Stimulated activated CD8-positive, alpha-beta memory T cell treated with anti-CD3 and anti-CD28 coated beads, Interleukin-7, amount 100 ng/mL, for 4 hours (primary cell): ENCODE data around the gene HIPK2.
"Not testable (repeated sequence)": the region's sequence is repeated elsewhere in the genome, so short reads cannot be mapped to it uniquely, and the experiment has no call there.

Source experiments
- DNase-seq, 2 donors: peaks; one replicate each; pipeline ENCODE4 v3.0.0-alpha.2; 2020; ENCODE audit warnings: low read depth in 2 of 2

HIPK2 gene

DNA sequence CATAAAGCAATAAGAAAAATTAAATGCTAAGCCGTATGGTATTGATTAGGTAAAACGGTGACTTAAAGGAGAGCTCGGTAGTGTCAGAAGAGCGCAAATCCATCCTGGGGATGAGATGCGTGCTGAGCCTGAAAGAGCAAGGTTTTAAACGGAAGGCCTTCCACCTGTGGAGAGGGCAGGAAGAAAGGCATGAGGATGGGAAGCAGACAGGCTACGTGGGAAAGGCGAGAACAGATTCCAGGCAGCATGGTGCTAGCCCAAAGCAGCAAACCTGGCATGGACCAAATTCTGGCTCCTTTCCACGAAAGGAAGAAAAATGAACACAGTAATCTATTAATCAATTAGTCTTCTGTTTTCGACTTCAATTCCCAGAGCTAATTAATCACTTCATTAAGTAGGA is 103.5 kb downstream of the HIPK2 start:
- no peak for DNase-seq

DNA sequence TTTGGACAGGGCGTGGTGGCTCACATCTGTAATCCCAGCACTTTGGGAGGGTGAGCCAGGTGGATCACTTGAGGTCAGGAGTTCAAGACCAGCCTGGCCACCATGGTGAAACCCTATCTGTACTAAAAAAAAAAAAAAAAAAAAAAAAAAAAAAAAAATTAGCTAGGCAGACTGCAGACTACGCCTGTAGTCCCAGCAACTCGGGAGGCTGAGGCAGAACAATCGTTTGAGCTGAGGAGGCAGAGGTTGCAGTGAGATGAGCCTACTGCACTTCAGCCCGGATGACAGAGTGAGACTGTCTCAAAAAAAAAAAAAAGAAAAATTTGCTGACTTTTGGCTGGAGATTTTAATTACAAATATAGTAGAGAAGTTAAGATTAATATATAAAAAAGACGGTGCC is 104.0 kb downstream of the HIPK2 start:
- no peak for DNase-seq

DNA sequence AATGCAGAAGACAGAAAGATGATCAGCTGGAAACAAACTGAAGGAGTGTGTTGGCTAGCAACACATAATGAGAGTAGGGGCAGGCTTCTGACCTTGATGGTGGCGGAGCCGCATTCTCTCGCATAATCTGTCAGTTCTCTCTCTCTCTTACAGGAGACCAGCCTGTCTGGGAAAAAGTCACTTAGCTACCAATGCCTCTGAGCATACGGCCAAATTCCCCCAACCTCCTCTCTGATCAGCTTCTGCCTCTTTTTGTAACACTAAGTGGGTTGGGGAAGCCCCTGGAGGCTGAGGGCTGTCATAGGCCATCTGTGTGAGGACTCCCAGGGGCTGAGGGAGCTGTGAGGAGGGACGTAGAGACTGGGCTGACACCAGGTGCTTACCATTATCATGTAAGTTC is 104.6 kb downstream of the HIPK2 start:
- no peak for DNase-seq

DNA sequence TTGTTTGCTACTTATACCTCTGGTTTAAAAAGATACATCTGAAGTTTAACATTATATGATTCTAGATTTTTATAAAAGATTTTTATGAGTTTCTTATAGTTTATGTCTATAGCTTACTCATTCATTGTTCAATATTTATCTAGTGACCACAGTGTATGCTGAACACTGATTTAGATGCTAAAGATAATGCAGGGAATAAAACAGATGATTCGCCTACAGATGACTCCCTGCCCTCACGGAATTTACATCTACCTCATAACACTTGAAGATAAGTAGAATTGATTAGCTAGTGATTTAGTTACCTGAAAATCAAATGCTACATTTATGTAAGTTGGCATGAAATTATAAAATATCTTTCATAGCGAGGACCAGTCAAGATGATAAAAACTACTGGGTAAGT is 105.8 kb downstream of the HIPK2 start:
- no peak for DNase-seq

DNA sequence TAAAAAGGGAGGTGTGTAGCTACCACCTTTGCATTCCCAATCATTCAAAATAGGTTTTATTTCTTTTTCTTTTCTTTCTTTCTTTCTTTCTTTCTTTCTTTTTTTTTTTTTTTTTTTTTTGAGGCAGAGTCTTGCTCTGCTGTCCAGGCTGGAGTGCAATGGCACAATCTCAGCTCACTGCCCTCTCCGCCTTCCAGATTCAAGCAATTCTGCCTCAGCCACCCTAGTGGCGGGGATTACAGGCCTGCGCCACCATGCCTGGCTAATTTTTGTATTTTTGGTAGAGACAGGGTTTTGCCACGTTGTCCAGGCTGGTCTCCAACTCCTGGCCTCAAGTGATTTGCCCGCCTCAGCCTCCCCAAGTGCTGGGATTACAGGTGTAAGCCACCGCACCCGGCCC is 107.1 kb downstream of the HIPK2 start:
- DNase-seq: not testable (repeated sequence)

DNA sequence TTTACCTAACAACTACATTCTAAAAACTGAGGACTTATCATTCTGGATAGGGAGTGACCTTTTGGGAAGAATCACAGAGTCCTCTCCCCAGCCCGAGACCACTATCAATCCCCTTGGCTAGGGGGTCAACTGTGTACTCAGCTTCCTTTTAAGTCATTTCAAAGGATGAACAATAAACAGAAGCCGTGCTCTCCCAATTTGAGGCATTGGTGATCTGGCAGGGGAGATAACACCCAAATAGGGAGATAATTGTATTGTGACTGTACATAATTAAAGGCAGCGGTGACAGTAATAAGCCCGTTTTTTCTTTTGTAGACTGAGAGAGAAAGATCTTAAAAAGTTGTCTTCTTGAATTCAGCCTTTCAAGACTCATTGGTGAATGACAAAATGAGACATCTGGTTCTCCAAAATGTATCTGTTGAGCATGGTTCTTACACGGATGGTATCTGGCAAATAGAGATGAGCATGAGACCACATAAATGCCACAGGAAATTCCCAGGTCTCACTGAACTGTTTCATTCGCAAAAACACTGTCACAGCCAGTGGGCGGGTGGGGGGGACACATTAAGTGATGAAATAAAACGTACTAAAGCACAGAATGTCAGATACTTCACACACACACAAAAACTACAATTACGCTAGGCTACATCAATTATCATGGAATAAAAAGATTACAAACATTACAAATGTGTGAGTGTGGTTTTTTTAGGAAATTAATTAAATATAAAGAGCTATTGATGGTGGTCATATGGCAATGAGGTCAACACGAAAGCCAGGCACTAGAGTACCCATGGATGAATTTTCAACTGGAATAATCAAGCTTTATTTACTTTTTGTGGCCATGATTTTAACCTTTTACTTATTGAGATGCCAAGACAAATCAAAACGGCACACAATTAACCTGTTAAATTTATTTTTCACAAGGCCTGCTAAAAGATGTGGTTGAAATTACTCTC is 108.4 kb downstream of the HIPK2 start:
- DNase-seq: no peak

DNA sequence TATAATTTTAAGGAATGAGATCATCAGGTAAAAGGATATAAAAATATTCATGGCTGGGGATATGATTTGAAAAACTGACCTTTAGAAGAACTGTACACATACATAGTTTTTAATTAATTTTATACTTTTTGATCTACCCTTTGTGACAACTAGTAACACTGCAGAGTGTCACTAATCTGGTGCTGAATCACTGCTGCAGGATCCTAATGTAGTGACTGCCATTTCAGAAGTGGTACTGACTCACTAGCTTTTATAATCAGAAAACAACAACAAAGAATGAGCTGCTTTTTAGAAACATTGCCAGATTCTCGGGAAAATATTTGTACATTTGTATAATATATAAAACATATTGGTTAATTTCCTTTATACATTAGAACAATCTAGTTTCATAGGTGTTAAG is 110.4 kb downstream of the HIPK2 start:
- DNase-seq: no peak

DNA sequence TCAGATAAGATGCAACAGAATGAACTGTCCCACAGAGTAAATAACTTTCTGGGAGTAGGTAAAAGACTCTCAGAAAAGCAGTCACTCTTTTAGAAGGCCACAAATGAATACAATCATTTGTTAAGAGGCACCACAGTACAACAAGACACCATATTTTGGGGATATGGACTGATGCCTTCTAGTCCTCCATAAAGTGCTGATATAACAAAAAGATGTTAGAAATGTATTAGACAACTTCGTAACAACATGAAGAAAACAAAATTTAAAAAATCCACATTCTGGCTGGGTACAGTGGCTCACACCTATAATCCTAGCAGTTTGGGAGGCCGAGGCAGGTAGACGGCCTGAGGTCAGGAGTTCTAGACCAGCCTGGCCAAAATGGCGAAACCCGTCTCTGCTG is 111.3 kb downstream of the HIPK2 start:
- DNase-seq: no peak

DNA sequence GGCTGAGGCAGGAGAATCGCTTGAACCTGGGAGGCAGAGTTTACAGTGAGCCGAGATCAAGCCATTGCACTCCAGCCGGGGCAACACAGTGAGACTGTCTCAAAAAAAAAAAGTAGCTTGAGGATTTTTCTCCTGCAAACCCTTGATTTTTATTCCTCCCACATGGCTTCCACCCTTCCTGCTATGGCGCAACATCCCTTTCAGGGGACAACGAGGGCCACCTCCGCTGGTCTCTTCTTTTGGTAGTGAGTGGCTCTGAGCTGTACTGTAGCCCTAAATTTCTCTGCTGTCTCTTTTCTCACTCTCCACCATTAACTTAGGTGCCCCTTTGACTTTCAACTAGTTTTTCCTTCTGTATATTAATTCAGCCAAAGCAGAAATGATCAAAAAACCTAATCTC is 113.4 kb downstream of the HIPK2 start:
- no peak for DNase-seq

DNA sequence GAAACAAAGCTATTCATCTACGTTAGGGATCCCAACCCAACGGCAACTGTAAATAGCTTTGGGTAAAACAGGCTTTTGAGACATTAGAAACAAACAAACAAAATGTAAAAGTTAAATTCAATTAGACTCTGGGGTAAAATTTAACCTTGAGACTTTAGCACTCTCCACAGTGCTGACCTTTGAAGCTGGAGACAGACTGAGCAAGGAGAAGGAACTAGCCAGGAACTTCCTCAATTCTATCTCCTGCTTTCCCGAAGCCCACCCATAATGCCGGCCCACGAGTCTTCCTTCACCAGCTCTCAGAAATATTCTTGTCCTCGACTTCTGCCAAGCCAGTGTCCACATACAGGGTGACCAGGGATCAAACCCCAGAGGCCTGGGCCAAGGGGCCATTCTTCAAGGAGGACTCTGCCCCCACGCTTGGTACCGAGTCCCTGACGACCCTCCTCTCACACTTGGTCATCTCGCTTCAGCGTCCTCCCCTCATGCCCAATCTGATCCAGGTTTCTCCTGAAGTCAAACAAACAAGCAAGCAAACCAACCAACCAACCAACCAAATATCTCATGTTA is 114.1 kb downstream of the HIPK2 start:
- no peak for DNase-seq

DNA sequence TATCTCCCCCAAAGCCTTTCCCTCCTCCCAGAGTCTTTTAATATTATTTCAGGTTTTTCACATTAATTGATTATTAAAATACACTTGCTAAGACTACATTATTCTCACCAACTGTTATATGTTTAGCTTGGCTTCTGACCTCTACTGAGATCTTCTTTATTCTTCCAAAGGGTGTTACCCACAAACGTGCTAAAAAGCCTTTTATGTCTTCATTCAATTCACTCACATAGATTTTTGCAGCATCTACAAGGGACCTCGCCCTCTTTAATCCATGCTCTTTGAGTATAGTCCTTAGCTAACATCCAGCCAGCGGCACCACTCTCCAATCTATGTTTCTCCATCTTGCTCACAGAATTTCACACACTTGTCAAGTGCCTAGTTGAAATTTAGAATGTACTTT is 115.9 kb downstream of the HIPK2 start:
- DNase-seq: no peak

DNA sequence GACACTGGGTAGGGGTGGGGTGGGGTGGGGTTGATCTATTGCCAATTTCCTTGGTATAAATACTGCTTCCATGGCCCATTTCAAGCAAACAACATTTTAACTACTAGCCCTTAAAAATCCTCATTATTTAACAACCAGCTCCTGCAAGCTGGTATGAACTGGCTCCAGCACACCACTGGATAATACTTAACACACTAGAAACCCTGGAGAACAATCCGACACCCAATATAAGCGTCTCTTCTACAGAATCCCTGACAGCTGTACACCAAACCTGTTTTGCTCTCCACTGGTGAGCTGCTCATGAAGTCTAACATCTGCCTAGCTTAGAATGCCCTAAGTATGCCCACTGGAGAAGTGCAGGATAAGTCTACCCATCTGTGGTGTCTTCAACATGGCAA is 116.8 kb downstream of the HIPK2 start:
- no peak for DNase-seq

DNA sequence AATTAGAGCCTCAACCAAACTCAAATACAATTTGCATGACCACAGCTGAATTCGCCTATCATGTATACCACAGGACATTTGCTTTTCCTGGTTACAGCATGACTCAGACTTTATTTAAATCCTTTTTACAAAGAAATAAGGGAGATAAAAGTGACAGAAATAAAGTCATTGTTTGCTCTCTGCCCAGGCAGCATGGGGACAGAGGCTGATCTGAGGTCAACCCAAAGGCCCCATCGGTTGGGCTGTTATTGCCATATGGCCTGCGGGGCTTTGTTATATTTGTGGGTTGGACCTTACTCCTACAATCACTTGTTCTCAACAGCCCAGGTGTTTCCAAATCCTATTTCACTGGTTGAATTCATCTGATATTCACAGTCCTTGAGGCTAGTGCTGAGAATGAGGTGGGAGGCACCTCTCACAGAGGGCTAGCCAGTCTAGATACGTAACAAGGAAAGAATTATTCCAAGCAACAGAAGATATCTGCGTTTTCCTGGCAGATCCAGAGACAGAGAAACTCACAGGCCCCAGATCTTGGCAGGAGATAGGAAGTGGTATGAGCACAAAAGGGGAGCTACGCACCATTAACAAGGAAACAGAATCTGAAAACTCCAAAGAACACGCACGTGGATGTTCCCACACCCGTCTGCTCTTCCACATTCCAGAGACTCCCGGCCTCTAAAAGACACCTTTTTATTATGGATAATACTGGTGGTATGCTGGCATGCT is 117.3 kb downstream of the HIPK2 start:
- DNase-seq: no peak

DNA sequence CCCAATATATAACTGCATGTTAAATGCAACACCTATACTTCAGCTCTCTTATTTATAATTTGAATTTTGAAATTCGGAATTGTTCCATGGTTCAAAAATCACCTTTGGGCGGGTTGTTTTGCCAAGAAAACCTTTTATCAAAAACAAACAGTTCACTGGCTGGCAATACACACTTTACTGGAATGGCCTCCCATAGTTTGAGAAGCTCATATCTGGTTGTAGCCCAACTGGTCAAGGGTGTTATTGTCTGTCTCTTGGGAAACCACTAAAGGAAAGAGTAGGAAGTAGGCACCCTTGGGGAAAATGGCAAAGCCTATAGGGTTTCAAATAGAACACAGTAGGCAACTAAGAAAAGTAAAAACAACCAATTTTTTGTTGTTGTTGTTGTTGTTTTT is 117.9 kb downstream of the HIPK2 start:
- DNase-seq: no peak

DNA sequence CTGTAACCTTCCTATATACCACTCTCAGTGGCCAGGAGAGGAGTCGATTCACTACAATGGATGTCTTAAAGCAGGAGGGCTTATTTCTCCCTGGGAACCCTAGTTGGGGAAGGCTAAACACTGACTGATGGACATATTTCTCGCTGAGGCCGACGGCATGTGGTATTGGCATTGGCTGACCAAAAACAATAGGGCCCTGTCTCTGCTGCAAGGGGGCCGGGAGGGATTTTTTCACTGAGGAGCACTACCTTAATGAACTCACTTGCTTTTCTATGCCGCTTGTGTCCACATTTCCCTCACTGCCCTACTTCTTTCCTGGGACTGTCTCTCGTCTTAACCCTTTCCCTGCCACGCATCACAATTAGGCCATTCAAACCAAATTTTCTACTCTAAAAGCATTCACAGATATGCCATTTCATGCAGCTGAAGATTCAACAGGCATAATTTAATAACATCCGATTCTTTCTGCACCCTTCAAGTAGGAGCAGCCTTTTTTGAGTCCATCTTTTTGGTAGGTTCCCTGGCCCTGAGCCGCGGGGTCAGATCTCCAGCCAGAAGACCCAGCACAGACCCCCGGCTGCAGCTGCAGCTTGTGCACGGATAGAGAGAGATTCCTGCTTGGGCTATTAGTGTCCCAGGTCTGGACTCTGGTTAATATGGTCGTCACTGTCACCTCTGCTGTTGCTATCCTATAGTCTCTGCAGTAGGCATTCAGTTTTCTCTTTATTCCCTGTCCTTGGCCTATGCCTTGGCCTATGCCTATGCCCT is 118.7 kb downstream of the HIPK2 start:
- no peak for DNase-seq

DNA sequence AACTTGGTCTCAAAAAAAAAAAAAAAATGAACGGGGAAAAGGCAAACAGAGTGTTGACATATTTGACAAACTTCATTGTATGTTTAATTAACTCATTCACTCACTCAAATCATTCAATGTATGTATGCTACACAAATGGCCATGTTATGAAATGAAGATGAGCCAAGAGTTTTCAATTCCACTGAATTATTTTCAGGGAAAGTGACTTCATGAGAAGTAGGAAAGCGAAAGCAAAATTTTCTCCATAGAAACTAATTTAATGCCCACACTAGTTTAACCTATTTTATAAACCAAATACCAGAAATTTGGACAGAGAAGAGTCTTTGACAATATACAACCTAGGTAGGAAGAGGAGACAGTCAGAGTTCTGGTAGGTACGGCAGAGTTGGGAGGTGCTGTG is 119.5 kb downstream of the HIPK2 start:
- DNase-seq: no peak

DNA sequence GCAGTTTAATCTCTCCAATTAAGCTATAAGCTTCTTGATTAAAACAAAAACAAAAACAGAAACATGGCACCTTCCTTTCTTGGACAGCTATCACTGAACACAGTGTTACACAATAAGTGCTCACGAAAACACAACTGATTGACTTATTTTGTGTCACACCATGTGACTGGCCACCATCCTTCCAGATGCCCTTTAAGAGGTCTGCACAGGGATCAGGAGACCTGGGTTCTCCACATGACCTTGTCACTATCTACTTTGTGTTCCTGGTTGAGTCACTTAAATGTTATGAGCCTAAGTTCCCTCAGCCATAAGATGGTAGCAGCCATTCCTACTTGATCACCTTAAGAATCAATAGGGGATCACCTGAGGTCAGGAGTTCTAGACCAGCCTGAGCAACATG is 120.1 kb downstream of the HIPK2 start:
- no peak for DNase-seq

DNA sequence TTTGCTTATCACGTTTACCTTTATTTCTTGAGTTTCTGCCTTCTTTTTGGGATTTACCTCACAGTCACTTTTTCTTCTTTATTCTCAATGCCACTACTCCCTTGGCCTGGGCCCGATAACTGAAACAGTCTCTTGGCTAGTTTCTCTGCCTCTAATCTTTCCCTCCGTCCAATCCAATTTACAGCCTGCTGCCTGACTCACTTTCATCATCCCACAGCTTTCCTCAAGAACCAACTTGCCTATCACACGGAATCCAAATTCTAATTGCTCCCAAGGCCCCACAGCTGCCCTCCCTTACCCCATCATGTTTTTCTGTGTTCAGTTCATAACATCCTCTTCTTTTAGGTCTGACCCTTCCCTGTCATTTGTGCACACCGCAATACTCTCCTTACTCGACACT is 121.4 kb downstream of the HIPK2 start:
- no peak for DNase-seq

DNA sequence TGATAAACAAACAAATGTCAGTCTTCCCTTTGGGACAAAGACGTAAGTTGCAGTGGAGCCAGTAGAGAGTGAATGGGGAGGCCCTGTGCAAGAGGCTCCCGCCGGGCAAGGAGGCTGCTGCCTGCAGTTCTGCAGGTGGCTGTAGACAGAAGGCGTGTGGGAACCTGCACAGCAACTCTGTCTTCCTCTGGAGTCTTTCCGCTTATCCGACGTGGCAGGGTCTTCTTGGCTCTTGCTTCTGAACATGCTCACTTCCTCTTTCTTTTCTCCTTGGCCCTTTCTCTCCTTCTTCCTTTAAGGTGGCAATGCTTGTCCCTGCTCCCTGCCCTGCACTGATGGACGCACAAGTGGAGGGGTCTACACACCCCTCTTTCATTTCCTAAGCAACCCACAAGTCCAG is 122.5 kb downstream of the HIPK2 start:
- DNase-seq: no peak

DNA sequence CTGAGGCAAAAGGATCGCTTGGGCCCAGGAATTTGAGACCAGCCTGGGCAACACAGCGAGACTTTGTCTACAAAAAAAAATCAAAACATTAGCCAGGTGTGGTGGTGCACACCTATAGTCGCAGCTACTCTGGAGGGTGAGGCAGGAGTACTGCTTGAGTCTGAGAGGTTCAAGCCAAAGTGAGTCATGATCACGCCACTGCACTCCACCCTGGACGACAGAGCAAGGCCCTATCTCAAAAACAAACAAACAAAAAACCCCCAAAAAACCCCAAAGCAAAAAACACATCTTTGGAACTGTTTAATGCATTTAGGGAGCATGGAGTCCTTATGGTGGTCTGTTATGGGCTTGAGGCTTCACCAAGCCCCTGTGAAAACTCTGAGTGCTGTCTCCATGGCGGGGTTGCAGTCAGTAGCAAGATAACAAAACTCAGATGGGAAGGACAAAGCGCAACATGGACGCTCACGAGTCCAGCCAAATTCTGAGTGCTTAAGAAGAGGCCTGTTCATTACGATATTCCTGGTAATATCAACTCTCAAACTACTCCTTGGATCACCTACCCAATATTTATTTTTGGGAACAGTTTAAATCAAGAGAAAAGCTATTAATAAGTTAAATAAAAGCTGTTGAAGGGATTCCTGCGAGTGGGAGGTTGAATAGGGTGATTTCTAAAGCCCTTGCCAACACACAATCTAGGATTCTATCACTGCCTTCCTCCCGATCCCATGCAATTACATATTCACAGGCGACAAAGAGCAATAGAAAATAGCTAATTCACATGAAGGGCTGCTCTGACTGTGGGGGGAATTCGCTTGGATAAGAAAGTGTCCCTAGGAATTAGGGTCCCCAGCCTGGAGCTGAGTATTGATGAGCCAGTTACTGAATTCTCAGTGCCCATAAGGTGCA is 123.3 kb downstream of the HIPK2 start:
- DNase-seq: no peak

DNA sequence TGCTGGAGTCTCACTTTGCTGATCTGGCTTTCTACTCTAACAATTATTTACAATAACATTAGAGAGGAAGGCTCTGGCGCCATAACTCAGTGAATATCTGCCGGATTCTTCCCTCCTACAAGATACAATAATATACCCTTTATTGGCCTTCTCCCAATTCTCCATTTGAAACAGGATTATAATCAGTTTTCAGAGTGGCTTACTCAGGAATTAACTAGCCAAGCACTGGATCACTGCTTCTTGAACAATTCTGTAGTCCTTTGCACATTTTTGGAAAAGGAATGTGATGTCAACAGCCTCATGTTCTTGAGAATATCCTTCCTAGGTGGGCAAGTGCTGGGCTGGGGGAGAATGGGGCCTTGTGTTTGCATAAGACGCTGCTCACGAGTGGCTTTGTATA is 125.9 kb downstream of the HIPK2 start:
- no peak for DNase-seq
